Sigmoid colon (tissue), 7 donors: ENCODE results near the gene NRXN3. TPM values are rescaled to one million over a fixed set of nuclear protein-coding genes. Genes with fewer than 3 reads are reported as not detected.
"Not testable (repeated sequence)": the region's sequence is repeated elsewhere in the genome, so short reads cannot be mapped to it uniquely, and the experiment has no call there.

Experiments
- DNase-seq: peaks from one replicate; pipeline ENCODE4 v3.0.0-alpha.2; 2019
- H3K27ac ChIP-seq, 4 donors: fragments of 200-600 bp; sonication (generic); one replicate each; pipeline ENCODE4 v1.5.1; 2016 to 2019; ENCODE audit warnings: mild to moderate bottlenecking in 1 of 4
- H3K27me3 ChIP-seq, 3 donors: fragments of 200-600 bp; sonication (generic); one replicate each; pipeline ENCODE4 v1.5.1; 2019; ENCODE audit warnings: mild to moderate bottlenecking in 1 of 3
- H3K36me3 ChIP-seq, 4 donors: fragments of 200-600 bp; sonication (generic); one replicate each; pipeline ENCODE4 v1.5.1; 2016 to 2019
- H3K4me1 ChIP-seq, 4 donors: fragments of 200-600 bp; sonication (generic); one replicate each; pipeline ENCODE4 v1.5.1; 2017 to 2019
- H3K4me3 ChIP-seq, 4 donors: fragments of 200-600 bp; sonication (generic); one replicate each; pipeline ENCODE4 v1.5.1; 2017 to 2019; ENCODE audit warnings: mild to moderate bottlenecking in 2 of 4, moderate library complexity in 1 of 4
- H3K9me3 ChIP-seq, 4 donors: fragments of 200-600 bp in 3 of 4; sonication (generic) in 3 of 4; one replicate each; pipeline versions ENCODE4 v1.5.1 to v1.6.1; 2013 to 2019
- CTCF ChIP-seq, 4 experiments: fragments of 450-650 bp in 3 of 4; fragments of 200-600 bp in 1 of 4; IDR thresholded peaks; one replicate each; pipeline ENCODE4 v1.5.1; 2016 to 2019; ENCODE audit warnings: antibody characterized with exemption in 4 of 4, mild to moderate bottlenecking in 3 of 4, moderate library complexity in 2 of 4
- EP300 ChIP-seq, 4 donors: sonication (generic); formaldehyde crosslinking; IDR thresholded peaks; one replicate each; pipeline ENCODE4 v1.6.1; 2017; ENCODE audit warnings: antibody characterized with exemption in 4 of 4
- POLR2A ChIP-seq, 2 donors: fragments of 450-650 bp; IDR thresholded peaks; one replicate each; pipeline ENCODE4 v1.6.1; 2016; ENCODE audit warnings: antibody characterized with exemption in 2 of 2, mild to moderate bottlenecking in 2 of 2, moderate library complexity in 2 of 2
- POLR2AphosphoS5 ChIP-seq, 4 donors: sonication (generic); formaldehyde crosslinking; IDR thresholded peaks; one replicate each; pipeline ENCODE4 v1.6.1; 2017; ENCODE audit warnings: antibody characterized with exemption in 4 of 4
- WGBS, 2 donors: extraction: QIAGEN DNeasy Blood & Tissue Kit; methylation state at CpG; one replicate each; pipeline ENCODE4 v1.1.7; 2013; 5-methylcytosine and 5-hydroxymethylcytosine counted together
- intact Hi-C: fragments of 100-400 bp; cut with DNase I; formaldehyde crosslinking; loops from one replicate; pipeline ENCODE4 v1.15.1; 2023
- polyA plus RNA-seq, 3 donors: library from polyadenylated mRNA; stranded (reverse); fragments of 200-250 nt; gene quantifications; one replicate each; pipeline ENCODE4 v1.2.3, GENCODE V29; 2013
- total RNA-seq, 4 donors: library from RNA; depleted of rRNA; stranded (reverse); fragments of >200 nt; gene quantifications; one replicate each; pipeline ENCODE4 v1.1.0, GENCODE V29; 2016
- donor health status: healthy with polysubstance abuse.
- donor health status: Bipolar disorder and iron deficiency.
- donor health status: healthy.

NRXN3 gene
- total and polyA plus RNA-seq, 7 donors, result 0.23 to 46.3 (median 23.2) TPM

DNA sequence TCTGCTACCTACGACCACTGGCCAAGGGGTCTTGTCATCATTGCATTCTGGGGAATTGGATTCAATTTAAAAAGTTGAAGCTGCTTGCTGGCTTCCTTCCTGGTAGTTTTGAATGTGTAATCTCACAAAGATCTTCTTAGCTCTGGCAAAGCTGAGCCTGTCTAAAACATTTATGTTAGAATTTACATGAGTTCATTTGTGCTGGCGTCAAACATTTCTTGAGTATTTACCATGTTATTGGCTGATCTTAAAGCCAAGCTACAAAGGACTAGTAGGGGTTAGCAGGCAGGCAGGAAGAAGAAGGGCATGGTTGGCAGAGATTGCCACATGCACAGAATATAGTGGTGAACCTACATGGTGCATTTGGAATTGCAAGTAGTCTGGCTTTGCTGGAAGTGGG lies 1596.3 kb downstream of the NRXN3 start:
- Histone ChIP-seq H3K4me1 (no peaks in the 10 kb centered on the region), H3K9me3 (no peaks in the 10 kb centered on the region), H3K27me3 (no peaks in the 10 kb centered on the region), H3K4me3 (no peak overlapping the region), H3K27ac (no peak overlapping the region), H3K36me3 (no peaks in the 10 kb centered on the region)
- 86 to 91% methylated on average over 2 of the region's 2 CpGs for WGBS, 2 donors
- no peak for DNase-seq
- TF ChIP-seq POLR2AphosphoS5 (IDR thresholded peaks at IDR 0.05), result no peak
- TF ChIP-seq EP300 (IDR thresholded peaks at IDR 0.05), result no peak
- TF ChIP-seq POLR2A (IDR thresholded peaks at IDR 0.05), result no peak
- no peak for TF ChIP-seq CTCF (IDR thresholded peaks at IDR 0.05)
- intact Hi-C loops, result no loop called here

DNA sequence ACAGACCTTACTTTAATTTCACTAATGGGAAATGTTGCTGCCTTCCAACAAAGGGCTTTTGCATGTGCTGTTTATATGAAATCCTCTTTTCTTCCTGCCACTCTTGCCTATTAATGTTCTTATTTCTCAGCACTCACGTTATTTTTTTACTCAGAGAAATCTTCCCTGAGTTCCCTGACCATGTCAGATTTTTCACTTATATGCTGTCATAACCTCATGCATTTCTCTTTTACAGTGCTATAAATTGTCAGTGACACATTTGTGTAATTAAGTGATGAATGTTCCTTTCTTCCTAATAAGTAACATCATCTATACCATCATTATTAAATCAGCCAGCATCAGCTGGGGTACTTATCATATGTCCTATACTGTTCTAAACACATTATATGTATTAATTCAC lies 1597.1 kb downstream of the NRXN3 start:
- H3K4me1 ChIP-seq, result no peaks in the 10 kb centered on the region
- no peaks in the 10 kb centered on the region for H3K9me3 ChIP-seq
- no peaks in the 10 kb centered on the region for H3K36me3 ChIP-seq
- WGBS, 2 donors, result 85 to 89% methylated on average over 1 of the region's 1 CpG
- no peak for DNase-seq
- TF ChIP-seq POLR2AphosphoS5 (IDR thresholded peaks at IDR 0.05), result no peak
- no peak for TF ChIP-seq CTCF (IDR thresholded peaks at IDR 0.05)
- TF ChIP-seq POLR2A (IDR thresholded peaks at IDR 0.05), result no peak
- TF ChIP-seq EP300 (IDR thresholded peaks at IDR 0.05), result no peak
- no peaks in the 10 kb centered on the region for H3K27me3 ChIP-seq
- no peak overlapping the region for H3K27ac ChIP-seq
- intact Hi-C loops, result no loop called here
- H3K4me3 ChIP-seq, result no peak overlapping the region

DNA sequence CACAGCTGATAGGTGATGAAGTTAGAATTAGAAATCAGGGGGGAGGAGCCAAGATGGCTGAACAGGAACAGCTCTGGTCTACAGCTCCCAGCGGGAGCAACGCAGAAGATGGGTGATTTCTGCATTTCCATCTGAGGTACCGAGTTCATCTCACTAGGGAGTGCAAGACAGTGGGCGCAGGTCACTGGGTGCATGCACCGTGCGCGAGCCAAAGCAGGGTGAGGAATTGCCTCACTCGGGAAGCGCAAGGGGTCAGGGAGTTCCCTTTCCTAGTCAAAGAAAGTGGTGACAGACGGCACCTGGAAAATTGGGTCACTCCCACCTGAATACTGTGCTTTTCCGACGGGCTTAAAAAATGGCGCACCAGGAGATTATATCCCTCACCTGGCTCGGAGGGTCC lies 1597.5 kb downstream of the NRXN3 start:
- H3K4me1 ChIP-seq, H3K36me3 ChIP-seq, H3K27me3 ChIP-seq, intact Hi-C loops, DNase-seq, H3K27ac ChIP-seq, H3K9me3 ChIP-seq, H3K4me3 ChIP-seq: not testable (repeated sequence)
- 96% methylated on average over 14 of the region's 14 CpGs for WGBS, 2 donors

DNA sequence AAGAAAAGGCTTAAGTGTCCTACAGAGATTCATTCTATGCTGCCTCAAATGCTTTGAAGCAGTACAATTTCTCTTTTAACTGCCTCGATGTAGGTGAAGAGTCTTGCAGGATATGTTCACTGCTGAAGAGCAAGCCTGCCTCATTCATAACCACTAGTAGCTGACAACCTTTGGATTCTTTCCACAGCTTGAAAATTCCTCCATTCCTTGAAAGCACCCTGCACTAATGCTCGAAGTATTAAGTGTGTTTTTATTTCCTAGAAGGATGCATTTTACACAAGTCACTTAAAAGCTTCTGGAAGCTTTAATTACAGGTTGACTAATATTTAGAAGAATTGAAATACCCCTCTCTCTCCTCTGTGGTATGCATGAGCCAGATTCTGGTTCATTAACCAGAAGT lies 1611.7 kb downstream of the NRXN3 start:
- no peak for DNase-seq
- no peaks in the 10 kb centered on the region for H3K36me3 ChIP-seq
- intact Hi-C loops, result no loop called here
- H3K27ac ChIP-seq, result no peak overlapping the region
- no peaks in the 10 kb centered on the region for H3K27me3 ChIP-seq
- no peaks in the 10 kb centered on the region for H3K9me3 ChIP-seq
- no peak overlapping the region for H3K4me3 ChIP-seq
- 55 to 60% methylated on average over 2 of the region's 2 CpGs for WGBS, 2 donors
- no peaks in the 10 kb centered on the region for H3K4me1 ChIP-seq
- no peak for TF ChIP-seq POLR2AphosphoS5 (IDR thresholded peaks at IDR 0.05)
- no peak for TF ChIP-seq POLR2A (IDR thresholded peaks at IDR 0.05)
- no peak for TF ChIP-seq EP300 (IDR thresholded peaks at IDR 0.05)
- TF ChIP-seq CTCF (IDR thresholded peaks at IDR 0.05), result no peak

DNA sequence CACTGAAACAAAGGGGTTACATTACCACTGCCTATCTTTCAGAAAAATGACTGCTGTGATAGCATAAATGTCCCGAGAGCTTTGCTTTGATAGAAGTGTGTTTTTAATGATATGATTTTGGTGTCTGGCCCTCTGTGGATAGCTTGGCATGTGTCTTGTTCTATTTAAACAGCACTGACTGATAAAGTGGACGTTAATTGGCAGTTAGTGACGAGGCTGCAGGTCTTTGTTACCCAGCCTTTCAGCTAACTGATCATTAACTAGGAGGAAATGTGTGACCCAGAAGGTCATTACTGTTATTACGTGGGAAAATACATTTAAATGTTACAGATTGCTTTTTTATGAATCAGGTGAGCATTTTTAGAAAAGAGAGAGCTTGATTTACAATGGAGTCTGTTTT lies 1612.9 kb downstream of the NRXN3 start:
- Histone ChIP-seq H3K4me3 (no peak overlapping the region), H3K9me3 (no peaks in the 10 kb centered on the region), H3K4me1 (no peaks in the 10 kb centered on the region), H3K27ac (no peak overlapping the region), H3K27me3 (no peaks in the 10 kb centered on the region), H3K36me3 (no peaks in the 10 kb centered on the region)
- intact Hi-C loops, result no loop called here
- DNase-seq, result no peak
- 23 to 53% methylated on average over 4 of the region's 4 CpGs for WGBS, 2 donors
- TF ChIP-seq POLR2AphosphoS5 (IDR thresholded peaks at IDR 0.05), result no peak

DNA sequence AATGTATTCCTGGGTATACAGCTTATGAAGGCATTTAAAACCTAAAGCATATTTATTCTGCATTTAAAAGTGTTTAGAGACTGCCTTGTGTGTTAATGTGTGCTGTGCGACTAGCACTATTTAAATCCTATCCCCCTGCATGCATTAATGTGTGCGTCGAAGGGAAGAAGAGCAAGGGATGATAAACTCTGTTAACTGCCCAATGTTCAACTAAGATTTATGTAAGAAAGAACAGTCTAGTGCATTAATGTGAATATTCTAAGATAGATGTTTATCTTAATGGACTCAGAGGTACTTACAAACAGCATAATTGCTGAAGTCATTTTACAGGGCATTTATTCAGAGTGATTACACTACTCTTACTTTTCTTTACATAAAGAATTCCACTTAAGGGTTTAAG lies 1616.3 kb downstream of the NRXN3 start:
- H3K9me3 ChIP-seq, result no peaks in the 10 kb centered on the region
- no peaks in the 10 kb centered on the region for H3K36me3 ChIP-seq
- H3K27me3 ChIP-seq, result no peaks in the 10 kb centered on the region
- DNase-seq, result no peak
- TF ChIP-seq POLR2A (IDR thresholded peaks at IDR 0.05), result no peak
- no peak for TF ChIP-seq POLR2AphosphoS5 (IDR thresholded peaks at IDR 0.05)
- TF ChIP-seq EP300 (IDR thresholded peaks at IDR 0.05), result no peak
- no peak for TF ChIP-seq CTCF (IDR thresholded peaks at IDR 0.05)
- no peak overlapping the region for H3K27ac ChIP-seq
- WGBS, 2 donors, result 74 to 91% methylated on average over 3 of the region's 3 CpGs
- intact Hi-C loops, result no loop called here
- H3K4me1 ChIP-seq, result no peaks in the 10 kb centered on the region
- no peak overlapping the region for H3K4me3 ChIP-seq
